ENCODE data around the gene ZNF716.
"Not testable (repeated sequence)": the region's sequence is repeated elsewhere in the genome, so short reads cannot be mapped to it uniquely, and the experiment has no call there.

ZNF716 gene

GRCh38 chr7:57449904-57450303 lies at the start of gene ZNF716:
TSS of gene ZNF716 (plus strand) at chr7:57450177. CDS start at chr7:57450289, 112 bp downstream.
- TF ChIP-seq CTCF (IDR thresholded peaks at IDR 0.05; ENCODE audit: insufficient read depth, low read length, poor library complexity, severe bottlenecking) = no peak
- DNase-seq (ENCODE audit: extremely low read depth, insufficient read length) = no peak
- H3K4me3 ChIP-seq (replicated peaks; ENCODE audit: low read depth, low read length) = no peak within 1 kb of the TSS

GRCh38 chr7:57400531-57401155 lies 49.3 kb upstream of the ZNF716 start:
- H3K36me3 ChIP-seq (ENCODE audit: control insufficient read depth, insufficient read depth, low read length) = no peaks in the 10 kb centered on the region
- no peak for TF ChIP-seq CTCF (IDR thresholded peaks at IDR 0.05; ENCODE audit: insufficient read depth, low read length, poor library complexity, severe bottlenecking)
- no peaks in the 10 kb centered on the region for H3K27me3 ChIP-seq (replicated peaks; ENCODE audit: control insufficient read depth, insufficient read depth, low read length)
- no peak overlapping the region for H3K4me3 ChIP-seq (replicated peaks; ENCODE audit: low read depth, low read length)
- DNase-seq (ENCODE audit: extremely low read depth, insufficient read length) = no peak

More at GRCh38 chr7:57449904-57450303, at the start of gene ZNF716:
- Histone ChIP-seq H3K36me3 (ENCODE audit: control insufficient read depth, insufficient read depth, low read length) (no peaks in the 10 kb centered on the region), H3K27me3 (replicated peaks; ENCODE audit: control insufficient read depth, insufficient read depth, low read length) (no peaks in the 10 kb centered on the region)

GRCh38 chr7:57403051-57403450 lies 46.9 kb upstream of the ZNF716 start:
- not testable (repeated sequence) for H3K4me3 ChIP-seq (replicated peaks; ENCODE audit: low read depth, low read length); H3K36me3 ChIP-seq (ENCODE audit: control insufficient read depth, insufficient read depth, low read length); DNase-seq (ENCODE audit: extremely low read depth, insufficient read length); H3K27me3 ChIP-seq (replicated peaks; ENCODE audit: control insufficient read depth, insufficient read depth, low read length)

GRCh38 chr7:57403601-57404342 lies 46.2 kb upstream of the ZNF716 start:
- no peak overlapping the region for H3K4me3 ChIP-seq (replicated peaks; ENCODE audit: low read depth, low read length)
- H3K36me3 ChIP-seq (ENCODE audit: control insufficient read depth, insufficient read depth, low read length) = no peaks in the 10 kb centered on the region
- DNase-seq (ENCODE audit: extremely low read depth, insufficient read length) = no peak
- no peak for TF ChIP-seq CTCF (IDR thresholded peaks at IDR 0.05; ENCODE audit: insufficient read depth, low read length, poor library complexity, severe bottlenecking)
- no peaks in the 10 kb centered on the region for H3K27me3 ChIP-seq (replicated peaks; ENCODE audit: control insufficient read depth, insufficient read depth, low read length)

- no peaks in the 10 kb centered on the region for H3K27me3 ChIP-seq (replicated peaks; ENCODE audit: control insufficient read depth, insufficient read depth, low read length)
- TF ChIP-seq CTCF (IDR thresholded peaks at IDR 0.05; ENCODE audit: insufficient read depth, low read length, poor library complexity, severe bottlenecking) = no peak
- no peaks in the 10 kb centered on the region for H3K36me3 ChIP-seq (ENCODE audit: control insufficient read depth, insufficient read depth, low read length)
- no peak for DNase-seq (ENCODE audit: extremely low read depth, insufficient read length)
- H3K4me3 ChIP-seq (replicated peaks; ENCODE audit: low read depth, low read length) = no peak overlapping the region
Observed at GRCh38 chr7:57404343-57404966, 45.5 kb upstream of the ZNF716 start.

- Histone ChIP-seq H3K36me3 (ENCODE audit: control insufficient read depth, insufficient read depth, low read length) (no peaks in the 10 kb centered on the region), H3K4me3 (replicated peaks; ENCODE audit: low read depth, low read length) (no peak overlapping the region), H3K27me3 (replicated peaks; ENCODE audit: control insufficient read depth, insufficient read depth, low read length) (no peaks in the 10 kb centered on the region)
- DNase-seq (ENCODE audit: extremely low read depth, insufficient read length) = no peak
- no peak for TF ChIP-seq CTCF (IDR thresholded peaks at IDR 0.05; ENCODE audit: insufficient read depth, low read length, poor library complexity, severe bottlenecking)
Observed at GRCh38 chr7:57404967-57405421, 45.0 kb upstream of the ZNF716 start.

Measured in GM06990 (cell line).